HepG2 (cell line): ENCODE measurements around the gene MTSS2. TPM values are rescaled to one million over a fixed set of nuclear protein-coding genes. Genes with fewer than 3 reads are reported as not detected.

Source experiments
- ATAC-seq: fragments of 200-7000 bp; cut with Tn5 transposase; 3 replicates; pipeline ENCODE4 v1.9.1; 2020; ENCODE audit warnings: mild to moderate bottlenecking, moderate library complexity
- BruUV-seq: library from RNA; stranded (reverse); fragments of 400-500 nt; replicated peaks from 2 replicates; lab custom pipeline; 2021; lab: Mats Ljungman, UMichigan
- CTCF ChIA-PET: fragments of 300-600 bp; formaldehyde crosslinking; extraction: SDS; loops from one replicate; lab custom pipeline; 2021; ENCODE audit warnings: low total read pairs, inconsistent platforms, low intra/inter-chr PET ratio; lab: Yijun Ruan, JAX
- POLR2A ChIA-PET: fragments of 350-600 bp; sonication (Branson Sonifier 250); formaldehyde crosslinking; loops from one replicate; lab custom pipeline; 2020; ENCODE audit warnings: antibody characterized with exemption, inconsistent platforms; lab: Yijun Ruan, JAX
- DNase-seq: peaks from one replicate; pipeline ENCODE4 v3.0.0-alpha.2; 2015; ENCODE audit warnings: low spot score
- FAIRE-seq: peaks from 3 replicates; lab custom pipeline; 2011; peaks lifted over from hg19 to GRCh38; lab: Jason Lieb, UNC
- H2AFZ ChIP-seq: one replicate; pipeline ENCODE4 v1.6.1; 2011; ENCODE audit warnings: low read length, inconsistent platforms
- H3K27ac ChIP-seq: fragments of 300-600 bp; 3 replicates; pipeline ENCODE4 v1.8.0; 2011; ENCODE audit warnings: mixed run types, mild to moderate bottlenecking, mixed read lengths, low read length, inconsistent platforms; ENCODE audit not compliant: insufficient read depth; ENCODE audit errors: extremely low read length
- H3K27me3 ChIP-seq, 2 experiments: fragments of 200-600 bp in 1 of 2; 2 replicates in 1 of 2; 3 replicates in 1 of 2; pipeline versions ENCODE4 v1.6.0 to v1.8.0; 2011; ENCODE audit warnings: low read length in 2 of 2, mild to moderate bottlenecking in 2 of 2, moderate library complexity in 2 of 2, inconsistent platforms in 1 of 2; ENCODE audit not compliant: insufficient read depth in 2 of 2, control insufficient read depth in 1 of 2
- H3K36me3 ChIP-seq, 2 experiments: fragments of 200-600 bp in 1 of 2; replicated peaks in 1 of 2; 2 replicates in 1 of 2; 3 replicates in 1 of 2; pipeline versions ENCODE4 v1.5.1 to v1.8.0; 2011; ENCODE audit warnings: low read length in 2 of 2, inconsistent platforms in 1 of 2; ENCODE audit not compliant: insufficient read depth in 2 of 2, control insufficient read depth in 1 of 2
- H3K4me1 ChIP-seq: 2 replicates; pipeline ENCODE4 v1.5.1; 2012; ENCODE audit warnings: low read length, inconsistent platforms; ENCODE audit not compliant: insufficient read depth
- H3K4me2 ChIP-seq: 2 replicates; pipeline ENCODE4 v1.6.0; 2011; ENCODE audit warnings: low read depth, low read length, inconsistent platforms
- H3K4me3 ChIP-seq, 3 experiments: fragments of 200-600 bp in 1 of 3; sonication (generic), shearing (Covaris generic) in 1 of 3; replicated peaks in 1 of 3; 2 replicates each; pipeline ENCODE4 v1.5.1; 2011 to 2016; ENCODE audit warnings: low read length in 3 of 3, inconsistent platforms in 2 of 3, low read depth in 2 of 3, mild to moderate bottlenecking in 2 of 3, control low read depth in 1 of 3, mixed read lengths in 1 of 3; ENCODE audit not compliant: insufficient read depth in 1 of 3
- H3K79me2 ChIP-seq: one replicate; pipeline ENCODE4 v1.6.1; 2011; ENCODE audit warnings: low read length, inconsistent platforms; ENCODE audit not compliant: insufficient read depth
- H3K9ac ChIP-seq: 2 replicates; pipeline ENCODE4 v1.6.0; 2011; ENCODE audit warnings: mild to moderate bottlenecking, low read depth, low read length, inconsistent platforms; ENCODE audit not compliant: insufficient read depth
- H3K9me3 ChIP-seq: 2 replicates; pipeline ENCODE4 v1.5.1; 2012; ENCODE audit warnings: mild to moderate bottlenecking, low read length
- H4K20me1 ChIP-seq: 2 replicates; pipeline ENCODE4 v1.6.0; 2011; ENCODE audit warnings: inconsistent platforms, mild to moderate bottlenecking, low read length, moderate library complexity; ENCODE audit not compliant: insufficient read depth
- ERF ChIP-seq: IDR thresholded peaks from 2 replicates; pipeline ENCODE4 v1.6.1; 2018; ENCODE audit warnings: missing biosample characterization, missing genetic modification reagents
- FOXP1 ChIP-seq, 2 experiments: fragments of 450-650 bp in 1 of 2; IDR thresholded peaks; 2 replicates each; pipeline ENCODE4 v1.6.1; 2017 to 2018; ENCODE audit warnings: antibody characterized with exemption in 1 of 2
- HOXA5 ChIP-seq: sonication (generic); formaldehyde crosslinking; IDR thresholded peaks from 2 replicates; pipeline ENCODE4 v1.4.0; 2020; ENCODE audit warnings: missing genetic modification reagents
- NCOA2 ChIP-seq: sonication (generic); formaldehyde crosslinking; IDR thresholded peaks from 2 replicates; pipeline ENCODE4 v1.8.0; 2022; ENCODE audit warnings: inconsistent platforms
- PHF5A ChIP-seq: IDR thresholded peaks from one replicate; pipeline ENCODE4 v1.6.1; 2018; ENCODE audit warnings: low read depth, missing genetic modification reagents; ENCODE audit not compliant: unreplicated experiment
- SP1 ChIP-seq, 2 experiments: fragments of 450-650 bp in 1 of 2; sonication (generic) in 1 of 2; formaldehyde crosslinking in 1 of 2; IDR thresholded peaks; 2 replicates each; pipeline versions ENCODE4 v1.4.0 to v1.6.1; 2016 to 2020; ENCODE audit warnings: missing genetic modification reagents in 1 of 2
- ZKSCAN5 ChIP-seq: sonication (generic); formaldehyde crosslinking; IDR thresholded peaks from 2 replicates; pipeline ENCODE4 v1.5.1; 2020; ENCODE audit warnings: mild to moderate bottlenecking, missing genetic modification reagents
- ZNF234 ChIP-seq: sonication (generic); formaldehyde crosslinking; conservative IDR thresholded peaks from 2 replicates; pipeline ENCODE4 v1.5.1; 2020; ENCODE audit warnings: mild to moderate bottlenecking, missing genetic modification reagents
- ZNF274 ChIP-seq: sonication (generic); formaldehyde crosslinking; IDR thresholded peaks from 2 replicates; pipeline ENCODE4 v1.5.1; 2020; ENCODE audit warnings: mild to moderate bottlenecking, missing genetic modification reagents
- ZNF292 ChIP-seq: sonication (generic); formaldehyde crosslinking; IDR thresholded peaks from 2 replicates; pipeline ENCODE4 v1.8.1; 2022; ENCODE audit warnings: mild to moderate bottlenecking, low read depth, missing genetic modification reagents, borderline replicate concordance
- ZNF335 ChIP-seq: sonication (generic); formaldehyde crosslinking; IDR thresholded peaks from 2 replicates; pipeline ENCODE4 v1.4.0; 2020; ENCODE audit warnings: missing genetic modification reagents
- ZNF337 ChIP-seq: sonication (generic); formaldehyde crosslinking; IDR thresholded peaks from 2 replicates; pipeline ENCODE4 v1.5.1; 2020; ENCODE audit warnings: missing genetic modification reagents, low read depth, mild to moderate bottlenecking, borderline replicate concordance
- ZNF383 ChIP-seq: sonication (generic); formaldehyde crosslinking; IDR thresholded peaks from 2 replicates; pipeline ENCODE4 v1.4.0; 2020; ENCODE audit warnings: missing genetic modification reagents, mild to moderate bottlenecking, borderline replicate concordance
- ZNF616 ChIP-seq: sonication (generic); formaldehyde crosslinking; IDR thresholded peaks from 2 replicates; pipeline ENCODE4 v1.5.0; 2020; ENCODE audit warnings: low read depth, mild to moderate bottlenecking, missing genetic modification reagents
- ZNF619 ChIP-seq: sonication (generic); formaldehyde crosslinking; IDR thresholded peaks from 2 replicates; pipeline ENCODE4 v1.4.0; 2020; ENCODE audit warnings: mild to moderate bottlenecking, missing genetic modification reagents
- ZSCAN31 ChIP-seq: sonication (generic); formaldehyde crosslinking; IDR thresholded peaks from 2 replicates; pipeline ENCODE4 v1.5.0; 2020; ENCODE audit warnings: low read depth, mild to moderate bottlenecking, missing genetic modification reagents
- WGBS: methylation state at CpG from one replicate; pipeline ENCODE4 v1.1.6; 2017; ENCODE audit warnings: low lambda C conversion rate; 5-methylcytosine and 5-hydroxymethylcytosine counted together
- in situ Hi-C: cut with HindIII; loops from 2 replicates; pipeline ENCODE4 v1.10.0; 2017; ENCODE audit warnings: low pct_unique_long_range_greater_than_20kb; ENCODE audit not compliant: extremely low pct_ligation_motif_present
- intact Hi-C: fragments of 100-400 bp; cut with micrococcal nuclease; formaldehyde crosslinking; loops from one replicate; pipeline ENCODE4 v1.10.0; 2022; ENCODE audit not compliant: unreplicated experiment
- polyA plus RNA-seq, 8 experiments: library from polyadenylated mRNA; depleted of rRNA in 3 of 8; stranded (reverse) in 7 of 8; unstranded in 1 of 8; fragments of >200 nt; fragmentation: Illumina TruSeq in 4 of 8; extraction: Trizol in 4 of 8; gene quantifications; 2 replicates each; pipeline versions ENCODE4 v1.2.1 to v1.2.3, GENCODE V29; 2011 to 2016; ENCODE audit warnings: low read depth in 4 of 8, missing spikeins in 1 of 8, mixed read lengths in 1 of 8; ENCODE audit not compliant: insufficient read depth in 1 of 8
- total RNA-seq, 5 experiments: library from RNA; depleted of rRNA; stranded (reverse); fragments of >200 nt; fragmentation: Illumina TruSeq; extraction: Trizol; gene quantifications; 2 replicates each; pipeline ENCODE4 v1.2.3, GENCODE V29; 2016; ENCODE audit warnings: low read depth in 1 of 5
- TF ChIP-seq, protein P1 (sequence below): IDR thresholded peaks from 2 replicates; pipeline ENCODE4 v1.6.1; 2012; ENCODE audit warnings: inconsistent platforms
- TF ChIP-seq, protein P2 (sequence below): IDR thresholded peaks from 2 replicates; pipeline ENCODE4 v1.6.1; 2012; ENCODE audit warnings: low read depth, low read length, improper control_type of control experiment

The MTSS2 gene
- total and polyA plus RNA-seq, 2 of the 13 experiments (the other 11 are each of a cell fraction or from before 2014, with no cell fraction given) = 132 to 242 TPM

DNA sequence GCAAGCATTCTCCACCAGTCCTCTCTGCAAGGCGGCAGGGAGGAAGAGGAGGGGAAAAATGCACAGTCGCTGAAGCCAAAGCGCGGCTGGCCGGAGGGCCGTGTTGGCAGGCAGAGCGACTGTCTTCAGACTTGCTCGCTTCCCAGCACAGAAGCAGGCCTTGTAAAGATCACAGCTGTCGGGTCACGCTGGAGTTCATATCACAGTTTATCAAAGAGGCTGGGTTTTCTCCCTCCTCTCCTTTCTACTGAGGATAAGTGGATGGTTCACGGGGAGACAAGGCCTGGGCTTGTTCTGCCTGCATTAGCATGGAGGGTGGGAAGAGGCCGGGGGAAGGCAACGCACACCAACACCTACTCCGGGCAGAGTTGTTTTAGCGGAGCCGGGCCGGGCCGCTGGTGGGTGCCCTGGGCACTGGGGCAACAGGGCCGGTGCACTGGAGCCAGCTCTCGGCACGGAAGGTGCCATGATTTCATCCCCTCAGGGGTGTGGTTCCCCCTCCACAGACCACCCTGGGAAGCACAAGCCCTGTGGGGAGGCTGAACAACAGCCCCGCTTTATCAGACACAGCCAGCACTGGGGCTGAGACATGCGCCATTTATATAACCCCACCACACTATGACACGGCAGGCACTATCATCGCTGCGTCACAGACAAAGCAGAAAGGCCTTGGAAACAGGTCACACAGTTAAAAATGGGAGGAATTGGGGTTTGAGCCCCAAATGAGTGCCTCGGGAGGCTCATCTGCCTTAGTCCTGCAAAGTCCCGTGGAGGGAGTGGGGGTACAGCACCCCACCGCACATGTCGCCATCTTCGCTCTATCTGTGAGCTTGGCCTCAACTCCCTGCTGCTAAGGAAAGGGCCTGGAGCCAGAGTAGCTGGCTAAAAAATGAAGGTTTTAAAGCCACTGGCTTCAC, 40.3 kb upstream of the MTSS2 start (continued):
- TF ChIP-seq ZNF234 (CRISPR knock-in tag) = 0 out of 2 replicates have a peak, but pooled peaks have one; percentile 9
- TF ChIP-seq, all 625 proteins: peak for 92

DNA sequence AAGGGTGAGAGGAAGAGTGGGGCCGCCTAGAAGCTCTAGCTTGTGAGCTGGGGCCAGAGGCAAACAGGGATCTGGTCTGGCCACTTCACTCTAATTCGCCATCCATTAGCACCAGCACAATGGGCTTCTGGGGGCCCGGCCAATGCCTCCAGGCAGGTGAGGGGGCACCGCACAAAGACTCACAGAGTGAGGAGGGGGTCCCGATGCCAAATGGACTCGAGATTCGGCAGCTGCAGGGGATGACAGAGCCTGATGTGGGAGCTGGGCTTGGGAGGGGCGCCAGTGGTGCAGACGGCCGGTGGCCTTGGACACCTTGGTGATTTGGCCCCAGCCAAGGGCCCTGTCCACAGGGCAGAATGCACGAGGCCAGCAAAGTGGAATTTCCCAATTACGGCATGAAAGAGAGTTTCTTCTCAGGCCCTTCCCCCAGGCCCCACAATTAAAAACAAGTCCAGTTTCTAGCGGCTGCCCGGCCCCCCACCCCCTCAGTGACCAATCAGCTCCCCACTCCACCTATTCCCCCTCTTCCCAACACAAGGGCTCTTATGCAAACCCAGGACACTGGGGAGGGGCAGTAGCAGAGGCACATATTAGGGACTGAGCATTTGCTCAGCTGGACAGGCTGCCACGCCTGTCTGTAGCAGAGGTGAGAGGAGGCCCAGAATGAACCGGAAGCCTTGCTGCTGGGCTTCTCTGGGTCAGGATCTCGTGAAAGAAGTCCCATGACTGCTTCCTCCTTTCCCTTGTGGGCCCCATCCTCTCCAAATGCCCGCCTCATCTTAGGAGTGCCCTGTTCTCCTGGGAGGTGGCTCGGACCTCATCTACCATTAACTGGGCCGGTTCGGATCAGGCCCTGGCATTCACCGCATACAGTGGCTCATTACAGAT, 39.4 kb upstream of the MTSS2 start:
- DNase-seq = peak; percentile 100
- intact Hi-C loops (loop anchor here (1.0 to 5.0 kb wide), 5 partner anchors 13 to 888 kb away; no protein-coding TSS in a partner anchor), in situ Hi-C loops (loop anchor here (5.0 kb wide), 1 partner anchor 38 kb away; the partner anchor contains the start of gene MTSS2)
- POLR2A ChIA-PET = interaction anchor here (0.6 to 10.2 kb wide), 34 partner anchors 10 to 857 kb away, joined by 3 to 536 read pairs (median 6); partner anchors contain the start of genes AARS1, COG4, DDX19A and MTSS2
- BruUV-seq = no TSS peak
- Histone ChIP-seq H3K79me2 (peaks cover 11% of the 10 kb centered on the region), H3K27me3 (no peaks in the 10 kb centered on the region), H3K4me2 (peak overlapping the region; percentile 90), H3K4me3 (peak overlapping the region; percentile 51 to 73 (median 65)), H3K4me1 (peaks cover 45% of the 10 kb centered on the region), H3K27ac (peak overlapping the region; percentile 99), H3K9ac (peak overlapping the region; percentile 98), H3K9me3 (no peaks in the 10 kb centered on the region), H2AFZ (no peak overlapping the region), H3K36me3 (peaks cover 9 to 11% of the 10 kb centered on the region in 2 experiments; a peak in 3 of 5 replicates), H4K20me1 (no peaks in the 10 kb centered on the region)
- WGBS = under 1% methylated on average over 14 of the region's 22 CpGs
- CTCF ChIA-PET = no interaction called here
- FAIRE-seq = peak; percentile 99
- ATAC-seq = peak; percentile 91
- TF ChIP-seq, protein P1, sequence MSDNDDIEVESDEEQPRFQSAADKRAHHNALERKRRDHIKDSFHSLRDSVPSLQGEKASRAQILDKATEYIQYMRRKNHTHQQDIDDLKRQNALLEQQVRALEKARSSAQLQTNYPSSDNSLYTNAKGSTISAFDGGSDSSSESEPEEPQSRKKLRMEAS = peak; percentile 94
- peak; percentile 95 for TF ChIP-seq ZSCAN31 (CRISPR knock-in tag)
- 0 out of 2 replicates have a peak, but pooled peaks have one; percentile 63 for TF ChIP-seq ZNF383 (CRISPR knock-in tag)
- TF ChIP-seq ZNF337 (CRISPR knock-in tag) = peak; percentile 86
- peak; percentile 78 for TF ChIP-seq ZNF292
- no peak for TF ChIP-seq SP1 (IDR thresholded peaks at IDR 0.05)
- TF ChIP-seq SP1 (CRISPR knock-in tag; IDR thresholded peaks at IDR 0.05) = peak; percentile 7
- TF ChIP-seq, protein P2, sequence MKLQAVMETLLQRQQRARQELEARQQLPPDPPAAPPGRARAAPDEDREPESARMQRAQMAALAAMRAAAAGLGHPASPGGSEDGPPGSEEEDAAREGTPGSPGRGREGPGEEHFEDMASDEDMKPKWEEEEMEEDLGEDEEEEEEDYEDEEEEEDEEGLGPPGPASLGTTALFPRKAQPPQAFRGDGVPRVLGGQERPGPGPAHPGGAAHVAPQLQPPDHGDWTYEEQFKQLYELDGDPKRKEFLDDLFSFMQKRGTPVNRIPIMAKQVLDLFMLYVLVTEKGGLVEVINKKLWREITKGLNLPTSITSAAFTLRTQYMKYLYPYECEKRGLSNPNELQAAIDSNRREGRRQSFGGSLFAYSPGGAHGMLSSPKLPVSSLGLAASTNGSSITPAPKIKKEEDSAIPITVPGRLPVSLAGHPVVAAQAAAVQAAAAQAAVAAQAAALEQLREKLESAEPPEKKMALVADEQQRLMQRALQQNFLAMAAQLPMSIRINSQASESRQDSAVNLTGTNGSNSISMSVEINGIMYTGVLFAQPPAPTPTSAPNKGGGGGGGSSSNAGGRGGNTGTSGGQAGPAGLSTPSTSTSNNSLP = peak; percentile 89
- TF ChIP-seq ZNF619 = no peak
- TF ChIP-seq PHF5A = peak; percentile 93
- peak; percentile 87 for TF ChIP-seq NCOA2 (CRISPR knock-in tag)
- 0 out of 2 replicates have a peak, but pooled peaks have one; percentile 27 for TF ChIP-seq FOXP1 (IDR thresholded peaks at IDR 0.05)
- TF ChIP-seq FOXP1 (CRISPR knock-in tag; IDR thresholded peaks at IDR 0.05) = peak; percentile 76
- peak; percentile 95 for TF ChIP-seq ERF (CRISPR knock-in tag)
- TF ChIP-seq ZNF274 (CRISPR knock-in tag) = peak; percentile 64; the same call in 1 of the 2 replicates
- no peak for TF ChIP-seq ZNF616 (CRISPR knock-in tag)
- no peak; the same call in 1 of the 2 replicates for TF ChIP-seq HOXA5 (CRISPR knock-in tag)
- TF ChIP-seq ZNF335 (CRISPR knock-in tag) = no peak
- TF ChIP-seq ZKSCAN5 (CRISPR knock-in tag) = no peak
